PC-3 (cell line): ENCODE results near the gene DET1.

ENCODE experiments used
- EZH2 ChIP-seq: fragments of 300-600 bp; sonication (generic); IDR thresholded peaks from one replicate; pipeline ENCODE4 v1.6.1; 2017; ENCODE audit warnings: antibody characterized with exemption, mild to moderate bottlenecking, low read length; ENCODE audit not compliant: unreplicated experiment
- EZH2phosphoT487 ChIP-seq: fragments of 300-600 bp; sonication (generic); IDR thresholded peaks from 2 replicates; pipeline ENCODE4 v1.6.1; 2018; ENCODE audit warnings: mild to moderate bottlenecking, antibody characterized with exemption, low read length, borderline replicate concordance
- TF ChIP-seq, protein P1 (sequence below): fragments of 300-600 bp; sonication (generic); conservative IDR thresholded peaks from 2 replicates; pipeline ENCODE4 v1.5.1; 2017; ENCODE audit warnings: antibody characterized with exemption, low read depth, mild to moderate bottlenecking, low read length

DNA sequence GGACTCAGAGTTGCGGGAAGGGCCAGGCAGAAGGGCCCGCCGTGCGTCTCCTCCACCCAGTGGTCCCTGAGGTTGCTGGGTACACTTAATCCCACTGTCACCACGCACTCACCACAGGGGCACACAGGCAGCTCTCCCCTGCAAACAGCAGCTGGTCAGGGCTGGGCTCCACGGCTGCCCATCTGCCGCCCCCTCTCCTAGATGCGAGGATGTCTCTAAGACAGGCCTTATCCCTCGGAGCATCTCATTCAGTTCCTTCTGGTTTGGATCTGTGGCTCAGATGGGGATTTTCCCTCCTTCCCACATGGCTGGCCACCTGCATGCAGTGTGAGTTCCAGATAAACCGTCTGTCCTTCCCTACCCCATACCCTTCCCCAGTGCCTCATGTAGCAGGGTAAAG lies 52.6 kb downstream of the DET1 start:
- TF ChIP-seq, protein P1, sequence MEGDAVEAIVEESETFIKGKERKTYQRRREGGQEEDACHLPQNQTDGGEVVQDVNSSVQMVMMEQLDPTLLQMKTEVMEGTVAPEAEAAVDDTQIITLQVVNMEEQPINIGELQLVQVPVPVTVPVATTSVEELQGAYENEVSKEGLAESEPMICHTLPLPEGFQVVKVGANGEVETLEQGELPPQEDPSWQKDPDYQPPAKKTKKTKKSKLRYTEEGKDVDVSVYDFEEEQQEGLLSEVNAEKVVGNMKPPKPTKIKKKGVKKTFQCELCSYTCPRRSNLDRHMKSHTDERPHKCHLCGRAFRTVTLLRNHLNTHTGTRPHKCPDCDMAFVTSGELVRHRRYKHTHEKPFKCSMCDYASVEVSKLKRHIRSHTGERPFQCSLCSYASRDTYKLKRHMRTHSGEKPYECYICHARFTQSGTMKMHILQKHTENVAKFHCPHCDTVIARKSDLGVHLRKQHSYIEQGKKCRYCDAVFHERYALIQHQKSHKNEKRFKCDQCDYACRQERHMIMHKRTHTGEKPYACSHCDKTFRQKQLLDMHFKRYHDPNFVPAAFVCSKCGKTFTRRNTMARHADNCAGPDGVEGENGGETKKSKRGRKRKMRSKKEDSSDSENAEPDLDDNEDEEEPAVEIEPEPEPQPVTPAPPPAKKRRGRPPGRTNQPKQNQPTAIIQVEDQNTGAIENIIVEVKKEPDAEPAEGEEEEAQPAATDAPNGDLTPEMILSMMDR, result no peak
- no peak for TF ChIP-seq EZH2
- no peak for TF ChIP-seq EZH2phosphoT487
